ENCODE measurements around the gene KRT8. TPM values are rescaled to one million over a fixed set of nuclear protein-coding genes. Genes with fewer than 3 reads are reported as not detected.
A peak's percentile ranks its signal among the peaks of the same experiment; 100 is the strongest.

The KRT8 gene
- total RNA-seq, 1 experiment from 2014 or later: 1,655 TPM

DNA sequence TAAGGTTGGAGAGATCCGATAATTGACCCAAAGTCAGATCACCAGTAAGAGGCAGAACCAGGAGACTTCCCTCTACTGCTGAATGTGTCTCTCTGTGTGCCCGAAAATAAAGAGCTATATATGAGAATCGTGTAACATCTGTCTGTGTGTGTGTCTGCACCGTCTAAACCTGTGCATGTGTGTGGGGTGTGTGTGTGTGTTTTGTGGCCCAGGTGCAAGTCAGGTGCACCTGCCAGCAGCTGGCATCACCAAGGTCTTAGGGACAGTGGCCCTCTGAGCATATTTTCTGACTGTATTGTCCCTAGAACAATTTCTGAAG is 31.4 kb downstream of the KRT8 start:
- H3K36me3 ChIP-seq (ENCODE audit: control insufficient read depth in 1 of 2, insufficient read depth in 2 of 2, low read length in 2 of 2): no peaks in the 10 kb centered on the region
- BruUV-seq (replicated peaks): no TSS peak
- H3K4me3 ChIP-seq (replicated peaks in 1 of 2; ENCODE audit: low read depth in 1 of 2, low read length in 2 of 2): peak overlapping the region; percentile 43 to 55
- RAD21 ChIA-PET (ENCODE audit: low non-redundant PET in 1 of 2, low total read pairs in 2 of 2, uncharacterized antibody in 2 of 2, unreplicated experiment in 2 of 2): no interaction called here
- no peaks in the 10 kb centered on the region for H3K9me3 ChIP-seq (ENCODE audit: control insufficient read depth in 1 of 2, insufficient read depth in 1 of 2, low read depth in 1 of 2, low read length in 2 of 2)
- no peaks in the 10 kb centered on the region for H3K79me2 ChIP-seq (ENCODE audit: insufficient read depth, low read length)
- no peaks in the 10 kb centered on the region for H4K20me1 ChIP-seq (ENCODE audit: insufficient read depth)
- ATAC-seq (peak; percentile 2; the same call in 1 of the 2 replicates), DNase-seq (ENCODE audit: low read depth, low spot score) (no peak)
- POLR2A ChIA-PET: interaction anchor here (1.2 to 6.2 kb wide), 2 partner anchors 475 to 725 kb away, joined by 3 to 48 read pairs; no protein-coding TSS in a partner anchor
- H3K27me3 ChIP-seq (ENCODE audit: insufficient read depth, low read length): no peaks in the 10 kb centered on the region
- peak overlapping the region; percentile 91 for H3K4me2 ChIP-seq (ENCODE audit: low read length)
- peaks cover 66 to 88% of the 10 kb centered on the region in 2 experiments for H3K4me1 ChIP-seq (ENCODE audit: control insufficient read depth in 1 of 2, insufficient read depth in 2 of 2, low read length in 2 of 2)
- peak overlapping the region; percentile 15 for H2AFZ ChIP-seq (ENCODE audit: low read depth, low read length, poor library complexity, severe bottlenecking)
- peak overlapping the region; percentile 81 for H3K27ac ChIP-seq (ENCODE audit: low read depth, low read length)
- CTCF ChIA-PET: interaction anchor here (0.7 to 2.5 kb wide), 8 partner anchors 12 to 848 kb away, joined by 3 to 17 read pairs (median 8); no protein-coding TSS in a partner anchor
- intact Hi-C loops (cut with micrococcal nuclease): loop anchor here (5.0 kb wide), 4 partner anchors 546 to 726 kb away; no protein-coding TSS in a partner anchor
- no peaks in the 10 kb centered on the region for H3K9me2 ChIP-seq (ENCODE audit: insufficient read depth)
- TF ChIP-seq SIN3A (IDR thresholded peaks at IDR 0.05; ENCODE audit: low read depth) (no peak), CEBPB (IDR thresholded peaks at IDR 0.05; ENCODE audit: low read depth) (no peak), REST (IDR thresholded peaks at IDR 0.05; ENCODE audit: low read depth) (no peak), ZNF274 (IDR thresholded peaks at IDR 0.05; ENCODE audit: low read depth, low read length) (no peak), TCF7L2 (IDR thresholded peaks at IDR 0.05; ENCODE audit: borderline replicate concordance, extremely low read depth, insufficient read depth, insufficient read length) (no peak), EZH2phosphoT487 (IDR thresholded peaks at IDR 0.05; ENCODE audit: borderline replicate concordance) (no peak), ZFX (IDR thresholded peaks at IDR 0.05) (no peak), SRF (IDR thresholded peaks at IDR 0.05; ENCODE audit: low read depth) (no peak)
- TF ChIP-seq, protein P1, sequence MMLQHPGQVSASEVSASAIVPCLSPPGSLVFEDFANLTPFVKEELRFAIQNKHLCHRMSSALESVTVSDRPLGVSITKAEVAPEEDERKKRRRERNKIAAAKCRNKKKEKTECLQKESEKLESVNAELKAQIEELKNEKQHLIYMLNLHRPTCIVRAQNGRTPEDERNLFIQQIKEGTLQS (IDR thresholded peaks at IDR 0.05): no peak
- H3K9ac ChIP-seq (ENCODE audit: low read length): peak overlapping the region; percentile 78
